IMR-90 (cell line): ENCODE data around the gene HOXA7. TPM values are rescaled to one million over a fixed set of nuclear protein-coding genes. Genes with fewer than 3 reads are reported as not detected.

Experiments used
- ATAC-seq: fragments of 200-7000 bp; cut with Tn5 transposase; 2 replicates; pipeline ENCODE4 v1.9.1; 2020; ENCODE audit warnings: low read depth, mild to moderate bottlenecking, moderate library complexity
- BruUV-seq: library from RNA; stranded (reverse); fragments of 400-500 nt; replicated peaks from 2 replicates; lab custom pipeline; 2021; lab: Mats Ljungman, UMichigan
- CTCF ChIA-PET: fragments of 300-600 bp; formaldehyde crosslinking; extraction: SDS; loops from one replicate; lab custom pipeline; 2021; ENCODE audit warnings: antibody characterized with exemption; lab: Yijun Ruan, JAX
- POLR2A ChIA-PET: fragments of 300-600 bp; sonication (Branson Sonifier 250); formaldehyde crosslinking; loops from one replicate; lab custom pipeline; 2022; ENCODE audit warnings: antibody characterized with exemption; ENCODE audit not compliant: unreplicated experiment; lab: Charles Lee
- DNase-seq: peaks from one replicate; pipeline ENCODE4 v3.0.0; 2013
- H2AFZ ChIP-seq: replicated peaks from 2 replicates; pipeline ENCODE3; 2013; ENCODE audit warnings: low read length, mild to moderate bottlenecking; ENCODE audit not compliant: poor library complexity
- H2AK5ac ChIP-seq: 2 replicates; pipeline ENCODE4 v1.6.1; 2013; ENCODE audit warnings: low read depth, low read length, inconsistent platforms
- H2AK9ac ChIP-seq: replicated peaks from 2 replicates; pipeline ENCODE3; 2013; ENCODE audit warnings: mild to moderate bottlenecking, low read depth, low read length, moderate library complexity; ENCODE audit not compliant: poor library complexity
- H2BK120ac ChIP-seq: 2 replicates; pipeline ENCODE4 v1.6.1; 2013; ENCODE audit warnings: low read depth, low read length, inconsistent platforms
- H2BK15ac ChIP-seq: 3 replicates; pipeline ENCODE4 v1.6.1; 2013; ENCODE audit warnings: low read depth, low read length, inconsistent platforms
- H2BK20ac ChIP-seq: 2 replicates; pipeline ENCODE4 v1.6.1; 2013; ENCODE audit warnings: low read depth, mild to moderate bottlenecking, inconsistent platforms, low read length, moderate library complexity
- H2BK5ac ChIP-seq: 2 replicates; pipeline ENCODE4 v1.6.1; 2013; ENCODE audit warnings: mild to moderate bottlenecking, low read depth, low read length, inconsistent platforms; ENCODE audit not compliant: poor library complexity, severe bottlenecking
- H3K14ac ChIP-seq: replicated peaks from 2 replicates; pipeline ENCODE4 v1.6.1; 2013; ENCODE audit warnings: low read depth, low read length, inconsistent platforms
- H3K18ac ChIP-seq: 2 replicates; pipeline ENCODE4 v1.6.1; 2013; ENCODE audit warnings: low read depth, low read length, control low read depth
- H3K23ac ChIP-seq: 2 replicates; pipeline ENCODE4 v1.6.1; 2013; ENCODE audit warnings: low read depth, low read length, inconsistent platforms
- H3K27ac ChIP-seq: 2 replicates; pipeline ENCODE4 v1.5.1; 2013; ENCODE audit warnings: mild to moderate bottlenecking, control low read depth, low read length; ENCODE audit not compliant: insufficient read depth
- H3K27me3 ChIP-seq: 2 replicates; pipeline ENCODE4 v1.6.1; 2013; ENCODE audit warnings: low read length; ENCODE audit not compliant: control insufficient read depth, insufficient read depth
- H3K36me3 ChIP-seq: 2 replicates; pipeline ENCODE4 v1.6.1; 2013; ENCODE audit warnings: low read length, mixed read lengths; ENCODE audit not compliant: control insufficient read depth, insufficient read depth
- H3K4ac ChIP-seq: 2 replicates; pipeline ENCODE4 v1.6.1; 2013; ENCODE audit warnings: low read depth, low read length, inconsistent platforms
- H3K4me1 ChIP-seq: 2 replicates; pipeline ENCODE4 v1.6.1; 2013; ENCODE audit warnings: low read length, mixed read lengths; ENCODE audit not compliant: control insufficient read depth, insufficient read depth
- H3K4me2 ChIP-seq: 2 replicates; pipeline ENCODE4 v1.6.1; 2013; ENCODE audit warnings: low read depth, mild to moderate bottlenecking, control low read depth, low read length, moderate library complexity
- H3K4me3 ChIP-seq: 2 replicates; pipeline ENCODE4 v1.5.1; 2013; ENCODE audit warnings: low read depth, mild to moderate bottlenecking, control low read depth, low read length, moderate library complexity; ENCODE audit not compliant: insufficient read depth
- H3K56ac ChIP-seq: 2 replicates; pipeline ENCODE4 v1.6.1; 2013; ENCODE audit warnings: low read length, inconsistent platforms; ENCODE audit not compliant: insufficient read depth; ENCODE audit errors: extremely low read depth
- H3K79me1 ChIP-seq, 2 experiments: 2 replicates each; pipeline ENCODE4 v1.6.1; 2013; ENCODE audit warnings: low read length in 2 of 2, inconsistent platforms in 1 of 2, low read depth in 1 of 2
- H3K9ac ChIP-seq: 2 replicates; pipeline ENCODE4 v1.6.1; 2013; ENCODE audit warnings: low read depth, low read length, control low read depth
- H3K9me1 ChIP-seq: 2 replicates; pipeline ENCODE4 v1.6.1; 2013; ENCODE audit warnings: low read length, inconsistent platforms; ENCODE audit not compliant: insufficient read depth
- H3K9me3 ChIP-seq: 2 replicates; pipeline ENCODE4 v1.6.1; 2013; ENCODE audit warnings: low read length; ENCODE audit not compliant: control insufficient read depth, insufficient read depth
- H4K20me1 ChIP-seq: 2 replicates; pipeline ENCODE4 v1.6.1; 2013; ENCODE audit warnings: low read length, inconsistent platforms; ENCODE audit not compliant: insufficient read depth
- H4K5ac ChIP-seq: 2 replicates; pipeline ENCODE4 v1.6.1; 2013; ENCODE audit warnings: mild to moderate bottlenecking, low read depth, low read length, control low read depth
- H4K8ac ChIP-seq, 2 experiments: 2 replicates each; pipeline ENCODE4 v1.6.1; 2013; ENCODE audit warnings: low read depth in 2 of 2, low read length in 2 of 2, control low read depth in 1 of 2, inconsistent platforms in 1 of 2
- H4K91ac ChIP-seq: 2 replicates; pipeline ENCODE4 v1.6.1; 2013; ENCODE audit warnings: low read depth, low read length, inconsistent platforms; ENCODE audit not compliant: insufficient read depth
- CHD1 ChIP-seq: IDR thresholded peaks from 2 replicates; pipeline ENCODE4 v1.6.1; 2012; ENCODE audit warnings: low read depth, low read length, improper control_type of control experiment
- FOS ChIP-seq: fragments of 150-350 bp; IDR thresholded peaks from 2 replicates; pipeline ENCODE4 v1.6.1; 2016; ENCODE audit warnings: low read depth, low read length
- POLR2A ChIP-seq: IDR thresholded peaks from 2 replicates; pipeline ENCODE4 v1.6.1; 2012; ENCODE audit warnings: mild to moderate bottlenecking, low read depth, low read length
- WGBS, 2 experiments: methylation state at CpG; one replicate each; pipeline versions ENCODE4 v1.1.5 to v1.1.7; 2013; ENCODE audit warnings: missing lambda C conversion rate in 2 of 2; ENCODE audit not compliant: insufficient read length in 1 of 2; ENCODE audit errors: extremely low coverage in 2 of 2; 5-methylcytosine and 5-hydroxymethylcytosine counted together
- dilution Hi-C: fragments of 300-500 bp; cut with HindIII; formaldehyde crosslinking; loops from one replicate; pipeline ENCODE4 v1.14.3; 2018; ENCODE audit warnings: low sequenced_read_pairs; ENCODE audit not compliant: unreplicated experiment
- in situ Hi-C: fragments of 300-500 bp; cut with MboI; formaldehyde crosslinking; loops from 3 replicates; pipeline ENCODE4 v1.14.3; 2019; ENCODE audit warnings: low sequenced_read_pairs, inconsistent platforms, mixed read lengths
- intact Hi-C: fragments of 100-400 bp; cut with micrococcal nuclease; formaldehyde crosslinking; loops from 2 replicates; pipeline ENCODE4 v1.10.0; 2022
- polyA plus RNA-seq, 3 experiments: library from polyadenylated mRNA; depleted of rRNA; stranded (reverse); fragments of >200 nt; gene quantifications; 2 replicates each; pipeline ENCODE4 v1.2.3, GENCODE V29; 2012; ENCODE audit warnings: low replicate concordance in 1 of 3
- total RNA-seq: library from RNA; depleted of rRNA; stranded (reverse); fragments of >200 nt; gene quantifications from 2 replicates; pipeline ENCODE4 v1.2.3, GENCODE V29; 2012

HOXA7 gene
- total and polyA plus RNA-seq, 2 of the 4 experiments (the other 2 are of a cell fraction): 0.18 to 1.7 TPM

DNA sequence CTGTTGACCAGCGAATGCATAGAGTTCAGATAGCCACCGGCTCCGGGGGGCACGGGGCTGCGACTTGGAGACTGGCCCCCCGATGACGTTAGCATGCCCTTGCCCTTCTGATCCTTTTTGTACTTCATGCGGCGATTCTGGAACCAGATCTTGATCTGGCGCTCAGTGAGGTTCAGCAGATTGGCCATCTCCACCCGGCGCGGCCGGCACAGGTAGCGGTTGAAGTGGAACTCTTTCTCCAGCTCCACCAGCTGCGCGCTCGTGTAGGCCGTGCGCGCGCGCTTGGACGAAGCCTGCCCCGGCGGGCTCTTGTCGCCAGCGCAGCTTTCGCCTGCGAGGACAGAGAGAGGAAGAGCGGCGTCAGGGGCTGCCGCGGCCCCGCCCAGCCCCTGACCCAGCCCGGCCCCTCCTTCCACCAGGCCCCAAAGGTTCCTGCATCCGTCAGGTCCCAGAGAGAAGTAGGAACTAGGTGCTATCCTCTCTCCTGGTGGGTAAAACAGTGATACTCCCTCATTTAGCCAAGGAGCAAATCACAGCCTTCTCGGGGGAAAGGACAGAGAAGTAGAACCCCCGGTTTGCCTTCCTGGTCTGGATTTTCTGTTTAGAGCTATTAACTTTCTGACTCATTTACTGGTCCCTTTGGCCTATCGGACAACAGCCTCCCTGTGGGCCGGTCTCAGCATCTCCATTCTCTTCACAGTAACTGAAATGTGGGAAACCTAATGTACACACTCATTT lies 47.9 kb downstream of the HOXA7 start:
- Histone ChIP-seq H3K14ac (peak overlapping the region; percentile 90), H3K18ac (peak overlapping the region; percentile 90), H2AFZ (peak overlapping the region; percentile 87), H3K27ac (peak overlapping the region; percentile 98), H3K23ac (peak overlapping the region; percentile 98), H3K4me2 (peak overlapping the region; percentile 85), H2BK5ac (peak overlapping the region; percentile 95), H2BK15ac (no peak overlapping the region; the same call in 2 of the 3 replicates), H4K20me1 (peaks cover 9% of the 10 kb centered on the region; the same call in 1 of the 2 replicates), H3K36me3 (peaks cover 9% of the 10 kb centered on the region; the same call in 1 of the 2 replicates), H3K4ac (peak overlapping the region; percentile 92), H2BK20ac (peak overlapping the region; percentile 92), H4K5ac (peak overlapping the region; percentile 91), H2AK9ac (peak overlapping the region; percentile 81), H3K56ac (peak overlapping the region; percentile 97), H3K9ac (peak overlapping the region; percentile 92), H4K8ac (peak overlapping the region; percentile 53 to 82), H3K9me1 (peaks cover 13% of the 10 kb centered on the region; the same call in 1 of the 2 replicates), H4K91ac (peak overlapping the region; percentile 84), H2AK5ac (peak overlapping the region; percentile 81), H3K4me3 (peak overlapping the region; percentile 45), H3K79me1 (peaks cover 0 to 42% of the 10 kb centered on the region in 2 experiments; a peak in 2 of 4 replicates), H3K27me3 (no peaks in the 10 kb centered on the region), H2BK120ac (peak overlapping the region; percentile 90), H3K4me1 (peaks cover 43% of the 10 kb centered on the region), H3K9me3 (no peaks in the 10 kb centered on the region)
- dilution Hi-C loops (no loop called here), intact Hi-C loops (no loop called here), in situ Hi-C loops (loop anchor here (10.0 kb wide), 1 partner anchor 914 kb away; no protein-coding TSS in a partner anchor)
- 2% methylated on average over 12 of the region's 41 CpGs; no CpG with 5 or more reads in 1 of the 2 experiments for WGBS, 2 experiments
- ATAC-seq (peak; percentile 47), DNase-seq (peak; percentile 88)
- ChIA-PET CTCF (interaction anchor here (1.0 to 1.1 kb wide), 2 partner anchors 36 to 418 kb away, joined by 3 to 4 read pairs; no protein-coding TSS in a partner anchor), POLR2A (interaction anchor here (0.6 to 1.3 kb wide), 4 partner anchors 9 to 1032 kb away, joined by 3 to 14 read pairs (median 4); partner anchors contain the start of gene HOXA5)
- BruUV-seq: no TSS peak
- TF ChIP-seq POLR2A (peak; percentile 64), FOS (0 out of 2 replicates have a peak, but pooled peaks have one; percentile 22), CHD1 (no peak)
